Right forelimb (tissue), 1 donor: ENCODE results near the gene MMD2.
A peak's percentile ranks its signal among the peaks of the same experiment; 100 is the strongest.
"Not testable (repeated sequence)": the region's sequence is repeated elsewhere in the genome, so short reads cannot be mapped to it uniquely, and the experiment has no call there.

Source experiments
- DNase-seq: peaks from one replicate; pipeline ENCODE4 v3.0.0-alpha.2; 2018

MMD2 gene

GRCh38 chr7:4893188-4893587, 65.8 kb downstream of the MMD2 start:
- not testable (repeated sequence) for DNase-seq

GRCh38 chr7:4891522-4891921, 67.5 kb downstream of the MMD2 start:
- DNase-seq = not testable (repeated sequence)

DNA sequence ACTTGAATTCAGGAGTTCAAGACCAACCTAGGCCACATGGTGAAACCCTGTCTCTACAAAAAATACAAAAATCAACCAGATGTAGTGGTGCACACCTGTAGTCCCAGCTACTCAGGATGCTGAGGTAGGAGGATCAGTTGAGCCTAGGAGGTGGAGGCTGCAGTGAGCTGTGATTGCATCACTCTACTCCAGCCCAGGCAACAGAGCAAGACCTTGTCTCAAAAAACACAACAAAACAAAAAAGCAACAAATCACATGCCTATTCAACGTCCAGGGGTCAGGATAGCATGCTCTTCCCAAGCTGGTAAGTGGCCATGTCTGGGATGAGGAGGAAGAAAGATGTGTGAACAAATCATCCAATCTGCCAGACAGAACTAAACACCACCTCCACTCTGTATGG, 69.3 kb downstream of the MMD2 start:
- no peak for DNase-seq

- no peak for DNase-seq
Observed at GRCh38 chr7:4888161-4888560, 70.8 kb downstream of the MMD2 start.

DNA sequence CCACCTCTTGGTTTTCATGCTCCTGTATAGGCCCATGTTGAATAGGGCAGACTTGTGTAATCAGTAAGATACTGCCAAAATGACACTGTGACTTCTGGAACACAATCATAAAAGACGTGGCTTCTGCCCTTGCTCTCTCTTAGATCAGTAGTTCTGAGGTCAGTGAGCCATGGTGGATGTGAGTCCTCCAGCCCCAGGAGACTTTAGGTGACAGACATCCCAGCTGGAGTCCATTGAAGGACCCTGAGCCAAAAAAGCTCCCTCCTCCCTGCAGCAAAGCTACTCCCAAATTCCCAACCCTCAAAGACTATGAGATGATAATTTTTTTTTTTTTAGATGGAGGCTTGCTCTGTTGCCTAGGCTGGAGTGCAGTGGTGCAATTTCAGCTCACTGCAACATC, 72.3 kb downstream of the MMD2 start:
- no peak for DNase-seq

DNA sequence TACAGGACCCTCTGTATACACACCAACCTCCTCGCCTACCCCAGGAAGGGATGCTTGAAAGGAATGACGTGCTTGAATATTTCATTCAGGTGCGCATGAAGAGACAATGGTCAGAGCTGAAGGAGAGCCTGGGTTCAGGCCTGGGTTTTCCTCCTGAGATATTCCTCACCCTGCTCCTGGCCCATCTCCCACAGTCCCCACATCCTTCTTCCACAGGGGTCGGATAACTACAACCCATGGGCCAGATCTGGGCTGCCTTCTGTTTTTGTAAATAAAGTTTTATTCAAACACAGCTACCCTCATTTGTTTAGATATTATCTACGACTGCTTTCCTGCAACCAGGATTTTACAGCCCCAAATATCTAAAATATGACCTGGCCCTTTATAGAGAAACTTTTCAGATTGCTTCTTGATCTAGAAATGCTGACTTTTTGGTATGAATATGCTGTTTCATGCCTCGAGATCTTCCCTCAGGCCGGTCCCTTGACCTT, 73.6 kb downstream of the MMD2 start:
- DNase-seq = no peak

GRCh38 chr7:4884164-4884563, 74.8 kb downstream of the MMD2 start:
- no peak for DNase-seq

- DNase-seq = peak; percentile 92
Observed at GRCh38 chr7:4883372-4884144, 75.4 kb downstream of the MMD2 start, which contains the start of gene RADIL. Gene RADIL (minus strand): TSS chr7:4883716. CDS start chr7:4878139, 5,577 bp downstream.

DNA sequence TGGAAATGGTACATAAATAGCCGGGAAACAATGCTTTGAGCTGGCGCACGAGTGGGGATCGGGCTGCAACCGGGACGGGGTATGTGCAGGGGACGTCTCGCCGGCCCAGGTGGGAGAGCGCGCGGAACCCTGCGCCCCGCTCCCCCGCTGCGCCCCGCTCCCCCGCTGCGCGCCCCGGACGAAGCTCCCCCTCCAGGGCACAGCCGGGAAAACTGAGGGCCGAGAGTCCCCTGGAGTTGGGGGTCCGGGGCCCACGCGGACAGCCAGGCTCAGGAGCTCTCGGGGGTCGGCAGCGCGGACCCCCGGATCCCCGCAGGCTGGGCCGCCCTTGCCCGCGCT, 76.0 kb downstream of the MMD2 start:
- DNase-seq = no peak

DNA sequence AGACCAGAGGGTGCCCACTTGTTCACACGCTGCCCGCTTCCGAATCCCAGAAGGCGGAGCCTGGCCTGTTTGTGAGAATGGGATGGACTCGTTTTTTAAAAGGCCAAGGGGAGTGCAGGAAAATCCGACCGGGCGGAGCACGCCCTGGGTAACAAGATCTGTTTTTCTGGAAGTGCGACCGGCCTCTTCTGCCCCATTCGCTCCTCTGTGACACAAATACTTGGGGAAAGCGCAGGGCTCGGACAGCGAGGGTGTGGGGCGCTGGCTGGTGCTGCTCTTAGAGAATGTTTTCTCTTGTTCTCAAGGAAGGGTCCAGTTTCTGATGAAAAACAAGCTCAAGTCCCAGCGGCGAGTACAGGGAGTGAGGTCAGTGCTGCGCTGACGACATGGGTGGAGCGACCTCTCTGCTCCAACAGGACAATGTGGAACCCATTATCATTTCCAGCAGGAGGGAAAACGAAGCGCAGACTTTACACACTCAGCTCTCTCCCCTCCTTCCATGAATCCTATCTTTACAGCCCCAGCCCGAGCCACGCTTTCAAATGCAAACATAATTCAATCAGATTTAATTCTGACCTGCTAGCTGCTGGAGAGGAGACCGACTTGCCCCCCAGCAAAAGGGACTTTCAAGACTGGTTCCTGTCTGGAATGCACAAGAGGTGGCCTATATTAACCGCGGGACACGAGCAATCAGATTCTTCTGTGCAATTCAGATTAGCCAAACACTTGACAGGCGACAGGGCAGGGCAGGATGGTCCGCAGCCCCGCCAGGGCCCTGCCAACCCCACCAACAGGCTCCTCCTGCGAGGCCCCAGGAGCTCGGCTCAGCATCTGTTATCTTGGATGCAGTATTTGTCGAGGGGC, 76.6 kb downstream of the MMD2 start:
- peak; percentile 80 for DNase-seq

DNA sequence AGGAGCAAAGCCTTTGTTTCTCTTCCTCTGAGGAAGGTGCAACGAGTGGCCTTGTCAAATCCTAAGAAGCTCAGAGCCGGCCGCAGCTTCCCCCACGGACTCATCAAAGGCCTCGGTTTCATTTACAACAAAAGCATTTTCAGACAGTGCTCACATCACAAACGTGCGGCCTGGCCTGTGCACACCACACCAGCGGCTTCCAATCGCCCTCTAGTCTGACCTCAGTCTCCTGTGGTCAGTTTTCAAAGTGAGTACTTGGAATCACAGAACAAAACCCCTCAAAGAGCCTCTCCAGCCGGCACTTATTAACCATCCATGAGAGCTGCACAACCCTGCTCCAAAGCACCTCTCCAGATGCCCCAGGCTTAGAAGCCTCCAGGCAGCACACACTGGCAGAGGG, 78.8 kb downstream of the MMD2 start:
- no peak for DNase-seq

GRCh38 chr7:4879396-4880081, 79.4 kb downstream of the MMD2 start:
- DNase-seq = no peak

- DNase-seq = no peak
Observed at GRCh38 chr7:4878336-4879335, 80.4 kb downstream of the MMD2 start.

GRCh38 chr7:4876586-4876985, 82.4 kb downstream of the MMD2 start:
- no peak for DNase-seq

GRCh38 chr7:4875391-4875790, 83.6 kb downstream of the MMD2 start:
- no peak for DNase-seq

DNA sequence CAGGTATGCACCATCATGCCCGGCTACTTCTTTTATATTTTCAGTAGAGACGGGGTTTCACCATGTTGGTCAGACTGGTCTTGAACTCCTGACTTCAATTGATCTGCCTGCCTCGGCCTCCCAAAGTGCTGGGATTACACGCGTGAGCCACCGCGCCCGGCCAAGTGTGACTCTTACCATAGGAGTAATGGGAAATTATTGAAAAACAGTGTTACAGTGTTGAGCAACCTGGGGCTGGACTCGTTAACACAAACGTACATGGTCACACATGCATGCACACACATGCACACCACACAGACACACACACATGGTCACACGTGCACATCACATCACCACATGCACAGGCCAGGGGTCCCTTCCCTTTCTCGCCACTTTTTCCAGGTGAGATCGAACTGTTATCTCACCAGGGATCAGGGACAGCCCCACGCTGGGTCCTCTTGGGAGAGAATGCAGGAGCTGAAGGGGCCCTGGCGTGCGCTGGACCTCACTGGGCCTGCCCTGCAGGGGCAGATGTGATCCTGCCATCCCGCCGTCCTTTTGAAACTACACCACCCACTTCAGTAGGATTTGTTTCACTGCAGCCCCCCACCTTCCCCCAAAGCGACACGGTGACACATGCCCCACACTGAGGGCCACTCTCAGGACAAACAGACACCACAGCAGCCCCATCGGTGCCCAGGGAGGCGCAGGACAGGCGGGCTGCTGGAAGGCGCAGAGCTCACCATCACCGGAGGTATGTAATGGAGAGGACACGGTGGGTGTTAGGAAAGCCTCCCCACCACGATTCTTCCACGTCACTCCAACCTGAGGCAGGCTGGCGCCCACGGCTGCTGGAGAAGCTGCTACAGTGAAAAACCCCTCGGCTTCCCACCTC, 85.7 kb downstream of the MMD2 start:
- DNase-seq = no peak

DNA sequence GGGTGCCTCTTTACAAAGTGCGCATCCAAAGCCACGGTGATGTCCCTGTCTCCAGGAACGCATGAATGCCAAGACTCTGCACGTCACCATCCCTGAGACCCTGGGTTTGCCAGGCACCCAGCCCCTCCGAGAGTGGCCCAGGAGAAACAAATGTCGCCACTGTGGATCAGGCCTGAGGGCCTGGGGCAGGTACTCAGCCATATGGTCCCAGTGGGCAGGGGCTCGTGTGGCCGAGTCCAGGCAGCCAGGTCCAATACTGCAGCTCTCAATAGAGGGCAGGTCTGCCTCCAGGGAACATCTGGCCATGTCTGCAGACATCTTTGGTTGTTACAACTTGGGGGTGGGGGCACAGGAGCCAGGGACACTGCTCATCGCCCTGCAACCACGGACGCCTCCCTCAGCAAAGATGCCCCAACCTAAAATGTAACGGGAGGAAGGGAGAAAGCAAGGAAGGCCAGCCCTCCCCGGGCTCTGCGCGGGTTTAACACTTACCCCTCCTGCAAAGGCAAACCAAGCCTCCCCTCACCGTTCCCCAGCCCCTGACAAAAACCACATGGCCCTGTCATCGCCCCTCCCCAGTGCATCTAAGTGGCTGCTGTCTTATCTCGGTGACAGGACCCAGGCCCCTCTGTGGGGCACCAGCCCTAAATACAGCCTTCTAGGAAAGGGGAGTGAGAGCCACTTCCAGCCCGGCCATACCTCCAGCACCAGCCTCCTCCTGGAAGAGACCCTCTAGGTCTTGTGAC, 86.9 kb downstream of the MMD2 start:
- DNase-seq = no peak

DNA sequence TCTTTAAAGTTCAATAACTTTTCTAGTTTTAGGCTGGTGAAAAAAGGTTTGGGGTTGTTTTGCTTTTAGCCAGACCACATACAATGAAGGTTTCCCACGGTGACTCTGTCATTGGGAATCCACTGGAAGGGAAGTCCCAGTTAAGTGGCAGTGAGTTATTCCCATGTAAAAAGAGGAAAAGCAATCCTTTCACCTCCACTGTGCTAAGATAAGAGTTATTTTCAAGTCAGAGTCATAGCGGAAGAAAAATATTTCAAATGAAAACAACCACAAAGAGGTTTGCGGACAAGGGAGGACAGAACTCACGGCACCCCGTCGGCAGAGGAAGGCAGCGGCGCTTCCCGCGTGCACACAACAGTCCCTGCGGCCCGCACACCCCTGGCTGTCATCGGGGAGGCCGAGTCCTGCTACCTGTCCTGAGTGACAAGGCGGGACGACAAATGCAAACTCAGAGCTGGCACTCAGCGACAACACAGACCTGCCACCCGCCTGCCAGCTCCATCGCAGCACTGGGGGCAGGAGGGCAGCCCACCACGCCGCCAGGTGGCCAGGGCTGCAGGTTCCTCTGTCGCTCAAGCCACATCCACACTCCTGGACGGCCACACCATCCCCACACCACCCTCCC, 87.8 kb downstream of the MMD2 start:
- DNase-seq = no peak

DNA sequence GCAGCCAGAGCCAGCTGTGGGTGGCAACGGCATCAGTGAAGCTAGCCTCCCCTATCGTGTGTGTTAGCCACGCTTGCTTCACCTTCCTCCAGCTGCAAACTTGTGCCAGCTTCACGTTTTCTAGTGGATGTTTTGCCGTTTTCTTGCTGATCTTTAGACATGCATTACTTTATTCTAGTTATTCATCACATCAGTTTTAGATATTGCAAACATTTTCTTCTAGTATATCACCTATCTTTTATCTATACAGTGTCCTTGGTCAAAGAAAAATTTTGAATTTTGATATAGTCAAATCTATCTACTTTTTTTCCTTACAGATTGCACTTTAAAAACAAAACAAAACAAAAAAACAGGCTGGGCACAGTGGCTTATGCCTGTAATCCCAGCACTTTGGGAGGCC, 90.5 kb downstream of the MMD2 start:
- no peak for DNase-seq
